Glutamatergic neuron (in vitro differentiated cells): Measurements from ENCODE around the gene UNC5C. TPM values are rescaled to one million over a fixed set of nuclear protein-coding genes. Genes with fewer than 3 reads are reported as not detected.
A peak's percentile ranks its signal among the peaks of the same experiment; 100 is the strongest.

Source experiments
- DNase-seq: peaks from one replicate; pipeline ENCODE4 v3.0.0; 2022
- H3K27ac Mint-ChIP-seq: one replicate; pipeline ENCODE4 v1.8.0; 2020; ENCODE audit warnings: mild to moderate bottlenecking, mixed read lengths, inconsistent platforms; ENCODE audit not compliant: unreplicated experiment
- H3K27me3 Mint-ChIP-seq: one replicate; pipeline ENCODE4 v1.8.0; 2020; ENCODE audit warnings: mild to moderate bottlenecking, moderate library complexity, mixed read lengths, inconsistent platforms; ENCODE audit not compliant: unreplicated experiment
- H3K36me3 Mint-ChIP-seq: one replicate; pipeline ENCODE4 v1.8.0; 2020; ENCODE audit warnings: mild to moderate bottlenecking, mixed read lengths, inconsistent platforms; ENCODE audit not compliant: unreplicated experiment
- H3K4me1 Mint-ChIP-seq: one replicate; pipeline ENCODE4 v1.8.0; 2020; ENCODE audit warnings: mild to moderate bottlenecking, low read depth, mixed read lengths, inconsistent platforms; ENCODE audit not compliant: unreplicated experiment
- H3K4me3 Mint-ChIP-seq: one replicate; pipeline ENCODE4 v1.8.0; 2020; ENCODE audit warnings: mild to moderate bottlenecking, mixed read lengths, inconsistent platforms; ENCODE audit not compliant: unreplicated experiment
- H3K9me3 Mint-ChIP-seq: one replicate; pipeline ENCODE4 v1.8.0; 2020; ENCODE audit warnings: mild to moderate bottlenecking, moderate library complexity, mixed read lengths, inconsistent platforms; ENCODE audit not compliant: unreplicated experiment
- total RNA-seq: library from RNA; stranded (reverse); fragmentation: NEBNext Ultra II Directional; extraction: Animal tissue kit (Norgen Biotek cat#: 25700); gene quantifications from one replicate; pipeline ENCODE4 v1.2.1, GENCODE V29; 2021; ENCODE audit not compliant: unreplicated experiment
- TF ChIP-seq, protein P1 (sequence below): fragments of 200-600 bp; sonication (generic); IDR thresholded peaks from one replicate; pipeline ENCODE4 v1.5.0; 2021; ENCODE audit not compliant: partially characterized antibody, unreplicated experiment

Gene UNC5C
- total RNA-seq, 1 donor from 2014 or later, result 41.2 TPM

DNA sequence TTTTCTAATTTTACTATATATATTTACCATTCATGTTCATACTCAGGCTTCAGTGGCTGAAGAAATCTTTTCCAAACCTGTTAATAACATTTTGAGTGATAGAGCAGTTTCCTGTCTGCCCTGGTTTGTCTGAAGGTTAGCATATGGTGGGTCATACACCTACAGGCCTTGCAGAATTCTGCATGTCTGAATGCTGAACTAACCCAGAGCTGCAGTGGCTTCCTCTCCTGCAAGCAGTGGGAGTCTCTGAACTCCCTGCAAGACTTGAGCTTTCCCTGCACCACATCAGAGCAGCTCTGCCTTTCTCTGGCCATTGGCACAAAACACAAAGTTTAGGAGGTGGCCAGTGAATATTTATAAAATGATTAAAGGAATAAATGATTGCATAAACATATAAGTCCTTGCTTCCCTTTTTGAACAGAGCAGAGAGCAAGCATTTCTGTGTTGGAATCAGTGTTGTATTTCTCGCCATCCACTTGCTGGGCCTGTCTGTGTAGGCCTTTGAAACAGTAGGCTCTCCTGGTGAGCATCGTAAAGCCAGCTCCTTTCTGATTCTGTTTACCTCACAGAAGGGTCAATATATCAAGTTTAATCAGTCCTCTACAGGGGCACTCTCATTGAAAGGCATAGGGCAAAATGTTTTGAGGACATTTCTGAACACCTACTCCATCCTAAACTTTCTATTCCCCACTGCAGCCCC, 15.0 kb upstream of the UNC5C start:
- Mint-ChIP-seq H3K36me3 (no peaks in the 10 kb centered on the region), H3K4me3 (no peak overlapping the region), H3K4me1 (peaks cover 22% of the 10 kb centered on the region), H3K27me3 (peaks cover 2% of the 10 kb centered on the region), H3K9me3 (no peaks in the 10 kb centered on the region), H3K27ac (no peak overlapping the region)
- no peak for DNase-seq
- TF ChIP-seq, protein P1, sequence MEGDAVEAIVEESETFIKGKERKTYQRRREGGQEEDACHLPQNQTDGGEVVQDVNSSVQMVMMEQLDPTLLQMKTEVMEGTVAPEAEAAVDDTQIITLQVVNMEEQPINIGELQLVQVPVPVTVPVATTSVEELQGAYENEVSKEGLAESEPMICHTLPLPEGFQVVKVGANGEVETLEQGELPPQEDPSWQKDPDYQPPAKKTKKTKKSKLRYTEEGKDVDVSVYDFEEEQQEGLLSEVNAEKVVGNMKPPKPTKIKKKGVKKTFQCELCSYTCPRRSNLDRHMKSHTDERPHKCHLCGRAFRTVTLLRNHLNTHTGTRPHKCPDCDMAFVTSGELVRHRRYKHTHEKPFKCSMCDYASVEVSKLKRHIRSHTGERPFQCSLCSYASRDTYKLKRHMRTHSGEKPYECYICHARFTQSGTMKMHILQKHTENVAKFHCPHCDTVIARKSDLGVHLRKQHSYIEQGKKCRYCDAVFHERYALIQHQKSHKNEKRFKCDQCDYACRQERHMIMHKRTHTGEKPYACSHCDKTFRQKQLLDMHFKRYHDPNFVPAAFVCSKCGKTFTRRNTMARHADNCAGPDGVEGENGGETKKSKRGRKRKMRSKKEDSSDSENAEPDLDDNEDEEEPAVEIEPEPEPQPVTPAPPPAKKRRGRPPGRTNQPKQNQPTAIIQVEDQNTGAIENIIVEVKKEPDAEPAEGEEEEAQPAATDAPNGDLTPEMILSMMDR, result no peak

DNA sequence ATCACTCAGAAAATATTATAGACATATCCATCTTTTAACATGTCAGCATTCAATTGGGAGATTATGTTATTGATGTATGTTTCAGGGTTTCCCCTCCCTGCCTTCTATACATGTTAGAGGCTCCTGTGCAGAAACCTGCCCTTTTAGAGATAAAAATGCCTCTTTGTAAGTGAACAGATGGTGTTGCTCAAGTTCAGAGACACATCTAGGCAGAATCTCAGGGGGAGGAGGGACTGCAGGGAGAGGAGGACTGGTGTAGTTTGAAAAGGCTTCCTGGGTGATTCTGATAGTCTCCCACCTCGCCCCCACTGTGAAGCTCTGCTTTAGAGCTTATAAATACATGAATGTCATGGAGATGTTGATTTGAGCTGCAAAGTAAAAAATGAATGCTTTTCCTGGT, 12.0 kb upstream of the UNC5C start:
- Mint-ChIP-seq H3K4me3 (no peak overlapping the region), H3K9me3 (no peaks in the 10 kb centered on the region), H3K4me1 (peaks cover 22% of the 10 kb centered on the region), H3K27me3 (peaks cover 2% of the 10 kb centered on the region), H3K27ac (peak overlapping the region; percentile 71), H3K36me3 (no peaks in the 10 kb centered on the region)
- TF ChIP-seq, protein P1, result no peak
- no peak for DNase-seq

DNA sequence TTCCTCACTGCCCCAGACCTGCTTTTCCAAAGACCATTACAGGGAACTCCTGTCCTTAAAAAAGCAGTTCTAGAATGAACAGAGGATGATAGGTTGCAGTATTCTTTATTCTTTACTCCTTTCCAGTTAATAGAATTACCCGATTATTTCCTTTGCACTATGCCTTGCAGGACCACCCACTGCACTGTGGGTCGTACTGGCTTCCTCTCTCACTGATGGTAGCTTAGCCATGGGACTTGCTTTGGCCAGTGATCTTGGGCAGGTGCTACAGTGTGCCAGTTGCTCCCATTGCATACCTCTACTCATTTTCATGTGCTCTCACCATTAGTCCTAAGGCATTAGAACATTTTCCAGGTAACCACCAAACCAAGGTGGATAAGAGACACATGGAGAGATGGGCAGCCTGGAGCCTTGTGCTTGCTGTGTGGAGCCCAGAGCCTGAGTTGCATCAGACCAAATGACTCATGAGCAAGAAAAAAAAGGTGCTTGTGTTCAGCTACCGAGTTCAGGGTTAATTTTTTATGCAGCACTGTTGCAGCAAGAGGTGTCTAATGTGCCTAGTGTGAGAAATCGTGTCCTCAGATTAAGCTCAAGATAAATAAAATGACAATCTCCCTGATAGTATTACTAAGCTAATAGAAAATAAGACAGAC, 7.6 kb upstream of the UNC5C start:
- H3K27ac Mint-ChIP-seq, result no peak overlapping the region
- no peaks in the 10 kb centered on the region for H3K36me3 Mint-ChIP-seq
- TF ChIP-seq, protein P1, result no peak
- no peak overlapping the region for H3K4me3 Mint-ChIP-seq
- DNase-seq, result no peak
- H3K27me3 Mint-ChIP-seq, result no peaks in the 10 kb centered on the region
- no peaks in the 10 kb centered on the region for H3K9me3 Mint-ChIP-seq
- H3K4me1 Mint-ChIP-seq, result peaks cover 30% of the 10 kb centered on the region

DNA sequence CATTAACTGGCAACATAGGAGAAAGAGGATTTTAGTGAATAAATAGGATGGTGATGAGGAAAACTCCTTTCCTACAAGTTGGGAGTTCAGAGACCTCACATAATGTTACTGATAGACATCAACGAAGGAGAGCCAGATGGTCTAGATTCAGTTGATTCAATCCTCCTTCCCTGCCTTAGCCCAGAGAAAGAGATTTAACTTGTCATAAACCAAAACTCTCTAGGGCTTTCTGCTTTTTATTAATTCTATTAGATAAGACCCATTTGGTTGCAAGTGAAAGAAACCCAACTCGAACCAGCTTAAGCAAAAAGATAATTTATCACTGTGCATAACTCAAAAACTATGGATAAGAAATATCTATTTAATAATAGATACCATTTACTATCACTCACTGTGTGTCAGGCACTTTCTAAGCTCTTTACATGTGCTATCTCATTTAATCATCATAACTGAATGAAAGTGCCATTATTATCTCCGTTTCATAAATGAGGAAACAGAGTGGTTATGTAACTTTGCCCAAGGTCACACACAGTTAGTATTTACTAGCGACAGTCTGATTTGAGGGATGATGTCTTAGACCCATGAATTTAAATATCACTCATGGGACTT, 4.3 kb upstream of the UNC5C start:
- Mint-ChIP-seq H3K4me3 (no peak overlapping the region), H3K9me3 (peaks cover 5% of the 10 kb centered on the region), H3K36me3 (no peaks in the 10 kb centered on the region), H3K27me3 (peaks cover 7% of the 10 kb centered on the region), H3K4me1 (peaks cover 24% of the 10 kb centered on the region), H3K27ac (no peak overlapping the region)
- TF ChIP-seq, protein P1, result no peak
- DNase-seq, result no peak

DNA sequence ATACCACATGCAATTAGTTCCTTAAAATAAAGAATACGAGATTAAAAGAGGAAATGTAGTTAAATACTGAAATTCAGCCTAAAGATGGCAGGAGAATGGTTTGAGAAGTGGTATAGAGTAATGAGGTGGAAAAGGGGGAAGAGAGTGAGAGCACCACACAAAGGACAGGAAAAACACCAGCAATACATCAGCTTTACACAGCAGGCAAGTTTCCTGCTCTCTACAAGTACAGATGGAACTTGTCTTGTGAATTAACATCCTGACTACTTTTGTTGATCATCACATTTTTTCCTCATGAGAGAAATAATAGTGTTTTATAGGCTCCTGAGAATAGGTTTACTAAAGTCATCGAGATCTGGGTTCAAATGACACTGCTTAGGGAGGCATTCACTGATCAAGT, 2.9 kb upstream of the UNC5C start:
- TF ChIP-seq, protein P1, result no peak

More for the DNA sequence above, 2.9 kb upstream of the UNC5C start:
- Mint-ChIP-seq H3K27ac (peak overlapping the region; percentile 7), H3K27me3 (peaks cover 11% of the 10 kb centered on the region), H3K4me1 (peaks cover 31% of the 10 kb centered on the region), H3K9me3 (peaks cover 7% of the 10 kb centered on the region), H3K4me3 (peak overlapping the region; percentile 61), H3K36me3 (no peaks in the 10 kb centered on the region)
- DNase-seq, result no peak
